ENCODE measurements around the gene AP4S1.
"Not testable (repeated sequence)": the region's sequence is repeated elsewhere in the genome, so short reads cannot be mapped to it uniquely, and the experiment has no call there.

Gene AP4S1

DNA sequence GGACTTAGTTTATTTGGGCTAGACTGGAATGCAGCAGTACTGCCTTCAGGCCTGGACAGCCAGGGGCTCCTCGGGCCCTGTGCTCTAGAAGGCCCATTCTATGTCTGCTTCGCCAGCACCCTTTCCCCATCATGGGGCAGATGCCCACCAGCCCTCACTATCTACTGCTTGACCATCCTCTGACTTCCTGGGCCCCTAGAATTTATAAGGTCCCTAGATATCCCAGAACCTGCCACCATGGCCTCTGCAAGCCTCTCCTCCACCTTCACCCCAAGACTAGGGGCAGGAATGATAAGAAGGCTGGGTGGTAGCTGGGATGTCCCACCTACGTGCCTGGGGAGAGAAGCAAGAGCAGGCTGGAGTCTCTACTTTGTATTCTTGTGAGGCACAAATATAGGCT, 59.6 kb downstream of the AP4S1 start:
- Histone ChIP-seq H3K36me3 (replicated peaks) (no peaks in the 10 kb centered on the region), H3K27me3 (replicated peaks) (no peaks in the 10 kb centered on the region), H3K4me3 (ENCODE audit: low read depth, low read length) (no peak overlapping the region), H3K27ac (no peak overlapping the region)
- TF ChIP-seq, protein P1, sequence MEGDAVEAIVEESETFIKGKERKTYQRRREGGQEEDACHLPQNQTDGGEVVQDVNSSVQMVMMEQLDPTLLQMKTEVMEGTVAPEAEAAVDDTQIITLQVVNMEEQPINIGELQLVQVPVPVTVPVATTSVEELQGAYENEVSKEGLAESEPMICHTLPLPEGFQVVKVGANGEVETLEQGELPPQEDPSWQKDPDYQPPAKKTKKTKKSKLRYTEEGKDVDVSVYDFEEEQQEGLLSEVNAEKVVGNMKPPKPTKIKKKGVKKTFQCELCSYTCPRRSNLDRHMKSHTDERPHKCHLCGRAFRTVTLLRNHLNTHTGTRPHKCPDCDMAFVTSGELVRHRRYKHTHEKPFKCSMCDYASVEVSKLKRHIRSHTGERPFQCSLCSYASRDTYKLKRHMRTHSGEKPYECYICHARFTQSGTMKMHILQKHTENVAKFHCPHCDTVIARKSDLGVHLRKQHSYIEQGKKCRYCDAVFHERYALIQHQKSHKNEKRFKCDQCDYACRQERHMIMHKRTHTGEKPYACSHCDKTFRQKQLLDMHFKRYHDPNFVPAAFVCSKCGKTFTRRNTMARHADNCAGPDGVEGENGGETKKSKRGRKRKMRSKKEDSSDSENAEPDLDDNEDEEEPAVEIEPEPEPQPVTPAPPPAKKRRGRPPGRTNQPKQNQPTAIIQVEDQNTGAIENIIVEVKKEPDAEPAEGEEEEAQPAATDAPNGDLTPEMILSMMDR (IDR thresholded peaks at IDR 0.05; ENCODE audit: low read depth, low read length, missing control alignments), result no peak
- DNase-seq, result no peak
- in situ Hi-C loops (cut with HindIII; ENCODE audit: low pct_ligation_motif_present, low sequenced_read_pairs), result no loop called here

DNA sequence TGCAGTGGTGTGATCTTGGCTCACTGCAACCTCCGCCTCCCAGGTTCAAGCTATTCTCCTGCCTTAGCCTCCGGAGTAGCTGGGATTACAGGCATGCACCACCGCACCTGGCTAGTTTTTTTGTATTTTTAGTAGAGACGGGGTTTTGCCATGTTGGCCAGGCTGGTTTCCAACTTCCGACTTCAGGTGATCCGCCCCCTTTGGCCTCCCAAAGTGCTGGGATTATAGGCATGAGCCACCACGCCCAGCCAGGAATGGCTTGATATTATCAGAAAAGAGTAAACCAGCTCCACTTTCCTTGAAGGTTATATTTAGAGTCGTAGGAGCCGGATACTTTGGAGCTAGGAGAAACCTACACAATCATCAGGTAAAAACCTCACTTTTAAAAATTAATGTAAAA, 61.0 kb downstream of the AP4S1 start:
- H3K4me3 ChIP-seq (ENCODE audit: low read depth, low read length); H3K27me3 ChIP-seq (replicated peaks); DNase-seq; in situ Hi-C loops (cut with HindIII; ENCODE audit: low pct_ligation_motif_present, low sequenced_read_pairs); H3K36me3 ChIP-seq (replicated peaks); H3K27ac ChIP-seq: not testable (repeated sequence)

DNA sequence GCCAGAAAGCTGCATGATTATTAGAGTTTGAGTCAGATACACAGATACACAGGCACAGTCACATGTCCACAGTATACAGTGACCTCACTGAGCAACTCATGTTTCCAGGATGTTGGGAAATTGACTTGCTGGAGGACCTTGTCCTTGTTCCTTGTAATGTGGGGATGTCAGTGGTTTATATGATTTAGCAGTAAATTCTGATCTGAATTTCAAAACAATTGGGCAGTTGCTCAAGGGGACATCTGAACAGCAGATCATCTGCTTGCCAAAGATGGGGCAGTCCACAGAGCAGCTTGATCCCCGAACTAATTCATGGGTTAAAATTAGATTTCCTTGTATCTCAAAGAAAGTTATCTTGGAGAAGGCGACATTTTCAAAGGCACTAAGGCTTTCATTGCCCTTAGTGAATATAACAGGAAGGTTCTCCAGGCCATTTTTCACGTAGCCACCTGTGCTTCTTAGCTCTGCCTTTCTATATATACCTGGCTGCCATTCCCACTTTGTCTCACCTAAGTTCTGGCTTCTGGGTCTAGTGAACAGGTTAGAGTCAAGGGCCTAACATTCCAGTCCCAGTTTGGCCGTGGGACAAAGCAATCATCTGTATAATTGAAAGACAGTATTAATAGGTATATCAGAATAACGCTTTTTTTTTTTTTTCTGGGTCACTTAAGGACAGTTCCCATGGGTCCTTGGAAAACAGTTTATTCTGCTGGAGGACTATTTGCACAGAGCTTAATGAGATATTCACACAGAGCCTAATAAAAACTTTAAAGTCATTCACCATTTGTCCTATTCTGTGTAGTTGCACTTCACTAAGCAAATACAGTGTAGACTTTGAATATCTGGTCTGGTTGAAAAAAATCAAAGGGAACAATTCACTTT, 65.7 kb downstream of the AP4S1 start:
- TF ChIP-seq, protein P1 (IDR thresholded peaks at IDR 0.05; ENCODE audit: low read depth, low read length, missing control alignments), result no peak
- Histone ChIP-seq H3K27ac (peak overlapping the region; percentile 74), H3K4me3 (ENCODE audit: low read depth, low read length) (no peak overlapping the region), H3K27me3 (replicated peaks) (no peaks in the 10 kb centered on the region), H3K36me3 (replicated peaks) (no peaks in the 10 kb centered on the region)
- in situ Hi-C loops (cut with HindIII; ENCODE audit: low pct_ligation_motif_present, low sequenced_read_pairs), result no loop called here
- DNase-seq, result peak; percentile 88

DNA sequence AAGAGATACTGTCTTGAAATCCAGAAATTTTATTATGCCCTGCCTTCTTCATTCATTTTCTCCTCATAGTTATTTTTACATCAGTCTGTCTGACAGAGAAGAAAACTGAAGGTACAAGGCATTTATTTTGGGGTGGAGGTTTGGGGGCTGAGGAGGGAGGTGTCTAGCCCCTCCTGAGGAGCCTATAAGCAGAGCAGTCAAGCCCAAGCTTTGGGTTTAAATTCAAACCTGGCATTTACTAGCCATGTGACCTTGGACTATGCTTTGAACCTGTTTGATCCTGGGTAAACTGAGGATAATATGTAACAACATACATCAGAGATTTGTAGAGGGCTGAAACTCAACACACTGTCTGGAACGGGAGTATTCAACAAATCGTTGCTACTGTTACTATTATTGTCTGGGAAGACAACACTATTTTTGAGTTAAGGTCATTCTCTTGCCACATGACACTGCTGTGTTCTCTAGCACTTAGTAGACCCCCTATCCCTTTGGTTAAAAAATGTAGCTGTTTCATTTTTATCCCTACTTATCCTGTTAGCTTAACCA, 66.8 kb downstream of the AP4S1 start:
- no peak overlapping the region for H3K4me3 ChIP-seq (ENCODE audit: low read depth, low read length)
- DNase-seq, result no peak
- no peak overlapping the region for H3K27ac ChIP-seq
- in situ Hi-C loops (cut with HindIII; ENCODE audit: low pct_ligation_motif_present, low sequenced_read_pairs), result no loop called here
- no peaks in the 10 kb centered on the region for H3K27me3 ChIP-seq (replicated peaks)
- TF ChIP-seq, protein P1 (IDR thresholded peaks at IDR 0.05; ENCODE audit: low read depth, low read length, missing control alignments), result no peak
- no peaks in the 10 kb centered on the region for H3K36me3 ChIP-seq (replicated peaks)

DNA sequence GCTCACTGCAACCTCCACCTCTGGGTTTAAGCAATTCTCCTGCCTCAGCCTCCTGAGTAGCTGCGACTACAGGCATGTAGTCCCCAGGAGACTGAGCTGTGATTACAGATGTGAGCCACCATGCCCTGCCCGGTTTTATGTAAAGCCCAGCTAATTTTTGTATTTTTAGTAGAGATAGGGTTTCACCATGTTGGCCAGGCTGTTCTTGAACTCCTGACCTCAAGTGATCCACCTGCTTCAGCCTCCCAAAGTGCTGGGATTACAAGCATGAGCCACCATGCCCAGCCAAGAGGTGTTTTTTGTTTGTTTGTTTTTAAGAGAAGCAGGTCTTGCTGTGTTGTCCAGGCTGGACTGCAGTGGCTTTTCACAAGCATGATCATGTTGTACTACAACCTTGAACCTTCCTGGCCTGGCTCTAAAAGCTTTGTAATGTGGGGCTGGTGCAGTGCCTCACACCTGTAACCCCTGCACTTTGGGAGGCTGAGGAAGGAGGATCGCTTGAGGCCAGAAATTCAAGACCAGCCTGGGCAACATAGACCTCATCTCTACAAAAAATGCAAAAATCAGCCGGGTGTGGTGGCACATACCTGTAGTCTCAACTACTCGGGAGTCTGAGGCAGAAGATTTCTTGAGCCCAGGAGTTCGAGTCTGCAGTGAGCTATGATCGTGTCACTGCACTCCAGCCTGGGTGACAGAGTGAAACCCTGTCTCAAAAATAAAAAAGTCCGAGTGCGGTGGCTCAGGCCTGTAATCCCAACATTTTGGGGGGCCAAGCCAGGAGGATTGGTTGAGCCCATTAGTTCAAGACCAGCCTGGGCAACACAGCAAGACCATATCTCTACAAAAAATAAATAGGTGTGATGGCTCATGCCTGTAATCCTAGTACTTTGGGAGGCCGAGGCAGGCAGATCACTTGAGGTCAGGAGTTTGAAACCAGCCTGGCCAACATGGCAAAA, 68.7 kb downstream of the AP4S1 start:
- in situ Hi-C loops (cut with HindIII; ENCODE audit: low pct_ligation_motif_present, low sequenced_read_pairs); DNase-seq; H3K27me3 ChIP-seq (replicated peaks); H3K4me3 ChIP-seq (ENCODE audit: low read depth, low read length); H3K27ac ChIP-seq; H3K36me3 ChIP-seq (replicated peaks): not testable (repeated sequence)

DNA sequence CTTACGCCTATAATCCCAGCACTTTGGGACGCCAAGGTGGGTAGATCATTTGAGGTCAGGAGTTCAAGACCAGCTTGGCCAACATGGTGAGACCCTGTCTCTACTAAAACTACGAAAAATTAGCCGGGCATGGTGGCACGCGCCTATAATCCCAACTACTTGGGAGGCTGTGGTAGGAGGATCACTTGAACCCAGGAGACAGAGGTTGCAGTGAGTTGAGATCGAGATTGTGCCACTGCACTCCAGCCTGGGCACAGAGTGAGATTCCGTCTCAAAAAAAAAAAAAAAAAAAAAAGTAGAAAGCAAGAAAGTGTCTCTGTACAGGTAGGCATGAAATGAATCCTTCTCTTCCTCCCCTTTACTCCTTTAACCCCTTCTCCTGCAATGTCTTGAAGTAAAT, 70.4 kb downstream of the AP4S1 start:
- in situ Hi-C loops (cut with HindIII; ENCODE audit: low pct_ligation_motif_present, low sequenced_read_pairs); H3K4me3 ChIP-seq (ENCODE audit: low read depth, low read length); H3K27ac ChIP-seq; DNase-seq; H3K27me3 ChIP-seq (replicated peaks): not testable (repeated sequence)
- H3K36me3 ChIP-seq (replicated peaks), result peaks cover 11% of the 10 kb centered on the region

DNA sequence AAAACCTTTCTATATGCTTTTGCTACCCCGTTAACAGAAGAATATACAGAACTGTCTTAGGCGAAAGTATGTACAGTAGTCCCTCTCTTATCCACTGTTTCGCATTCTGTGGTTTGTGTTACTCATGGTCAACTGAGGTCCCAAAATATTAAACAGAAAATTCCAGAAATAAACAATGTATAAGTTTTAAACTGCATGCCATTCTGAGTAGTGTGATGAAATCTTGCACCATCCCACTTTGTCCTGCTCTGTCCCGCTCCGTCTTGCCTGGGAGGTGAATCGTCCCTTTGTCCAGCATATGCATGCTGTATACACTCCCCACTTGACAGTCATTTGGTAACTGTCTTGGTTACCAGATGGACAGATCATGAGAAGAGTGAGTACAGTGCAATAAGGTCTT, 70.8 kb downstream of the AP4S1 start:
- in situ Hi-C loops (cut with HindIII; ENCODE audit: low pct_ligation_motif_present, low sequenced_read_pairs), result no loop called here
- no peak overlapping the region for H3K27ac ChIP-seq
- no peak overlapping the region for H3K4me3 ChIP-seq (ENCODE audit: low read depth, low read length)
- peaks cover 12% of the 10 kb centered on the region for H3K36me3 ChIP-seq (replicated peaks)
- no peaks in the 10 kb centered on the region for H3K27me3 ChIP-seq (replicated peaks)
- TF ChIP-seq, protein P1 (IDR thresholded peaks at IDR 0.05; ENCODE audit: low read depth, low read length, missing control alignments), result no peak
- DNase-seq, result peak; percentile 43
